ENCODE data around the gene ARHGAP8. TPM values are rescaled to one million over a fixed set of nuclear protein-coding genes. Genes with fewer than 3 reads are reported as not detected.

ARHGAP8 gene
- 24.8 and 28.3 TPM in 2 replicates for total RNA-seq (2014; rRNA removed; shearing (Covaris generic))

DNA sequence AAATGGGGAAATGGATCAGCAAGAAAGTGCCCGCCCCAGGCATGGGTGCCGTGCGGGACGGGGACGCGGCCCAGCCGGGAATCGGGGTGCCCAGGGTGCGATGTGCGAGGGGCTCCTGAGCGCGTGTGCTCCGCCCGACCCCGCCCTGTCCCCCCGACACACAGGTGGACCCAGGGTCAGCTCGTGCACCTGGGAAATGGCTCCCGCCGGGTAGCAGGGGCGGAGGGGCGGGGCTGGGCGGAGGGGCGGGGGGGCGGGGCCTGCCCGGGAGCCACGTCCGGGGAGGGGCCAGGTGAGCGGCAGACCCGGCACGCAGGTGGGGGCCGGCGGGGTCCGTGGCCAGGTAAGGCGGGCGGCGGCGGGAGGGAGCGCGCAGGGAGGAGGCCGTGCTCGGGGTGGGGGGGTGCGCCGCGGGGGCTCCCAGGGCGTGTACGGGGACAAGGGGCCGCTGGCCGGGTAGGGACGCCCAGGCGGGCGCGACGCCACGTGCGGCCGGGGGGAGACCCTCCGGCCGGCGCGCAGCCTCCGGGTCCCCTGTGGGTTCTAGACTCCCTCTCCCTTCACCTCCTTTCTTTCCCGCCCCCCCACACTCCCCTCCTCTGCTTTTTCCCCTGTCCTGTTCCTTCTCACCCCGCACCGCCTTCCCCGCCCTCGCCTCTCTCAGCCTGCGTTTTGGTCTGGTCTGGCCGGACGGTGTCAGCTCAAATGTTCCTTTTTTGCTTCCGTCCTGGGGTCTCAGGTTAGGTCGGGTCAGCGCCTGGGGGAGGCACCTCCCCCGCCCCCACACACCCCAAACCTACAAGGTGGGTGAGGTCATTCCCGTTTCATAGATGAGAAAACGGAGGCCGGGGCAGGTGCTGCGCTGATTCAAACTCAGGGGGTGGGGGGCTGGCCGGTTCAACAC is at the start of gene ARHGAP8:
TSS of gene ARHGAP8 (plus strand) at position 291 of the 904 bp plus-strand sequence. CDS start 33,953 bp downstream, outside the sequence.
- Histone ChIP-seq H3K27me3 (ENCODE audit: control insufficient read depth, insufficient read depth, low read length) (peaks cover 11% of the 10 kb centered on the region; the same call in 1 of the 2 replicates), H3K36me3 (replicated peaks; ENCODE audit: control insufficient read depth, insufficient read depth, low read length) (no peaks in the 10 kb centered on the region), H3K4me3 (ENCODE audit: insufficient read depth, low read depth, low read length) (peak within 1 kb of the TSS; percentile 65)
- DNase-seq, result peak; percentile 98

DNA sequence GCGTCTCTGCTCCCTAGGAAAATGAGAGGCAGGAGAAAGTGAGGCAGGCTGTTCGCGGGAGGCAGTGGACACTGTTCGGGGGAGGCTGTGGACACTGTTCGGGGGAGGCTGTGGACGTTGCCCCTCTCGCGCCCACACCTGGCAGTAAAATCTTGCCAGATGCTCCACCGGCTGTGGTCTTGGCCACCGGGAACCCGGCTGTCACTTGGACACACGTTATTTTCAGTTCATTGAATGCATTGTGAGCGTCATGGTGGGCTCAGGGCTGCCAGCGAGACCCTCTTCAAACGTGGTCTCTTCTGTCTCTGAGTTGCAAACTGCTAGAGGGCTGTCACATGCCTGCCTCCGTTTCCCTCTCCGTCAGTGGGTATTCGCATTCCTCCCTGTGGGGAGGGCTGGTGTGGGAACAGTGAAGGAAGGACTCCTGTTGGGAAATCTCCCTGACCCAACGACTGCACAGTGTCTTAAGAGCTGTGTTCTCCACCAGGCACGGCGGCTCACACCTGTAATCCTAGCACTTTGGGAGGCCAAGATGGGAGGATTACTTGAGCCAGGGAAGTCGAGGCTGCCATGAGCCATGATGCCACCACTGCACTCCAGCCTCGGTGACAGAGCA is 49.0 kb upstream of the ARHGAP8 start:
- DNase-seq, result no peak
- Histone ChIP-seq H3K4me3 (ENCODE audit: insufficient read depth, low read depth, low read length) (peak overlapping the region; percentile 54; the same call in 1 of the 2 replicates), H3K36me3 (replicated peaks; ENCODE audit: control insufficient read depth, insufficient read depth, low read length) (no peaks in the 10 kb centered on the region), H3K27me3 (ENCODE audit: control insufficient read depth, insufficient read depth, low read length) (peaks cover 24% of the 10 kb centered on the region)

DNA sequence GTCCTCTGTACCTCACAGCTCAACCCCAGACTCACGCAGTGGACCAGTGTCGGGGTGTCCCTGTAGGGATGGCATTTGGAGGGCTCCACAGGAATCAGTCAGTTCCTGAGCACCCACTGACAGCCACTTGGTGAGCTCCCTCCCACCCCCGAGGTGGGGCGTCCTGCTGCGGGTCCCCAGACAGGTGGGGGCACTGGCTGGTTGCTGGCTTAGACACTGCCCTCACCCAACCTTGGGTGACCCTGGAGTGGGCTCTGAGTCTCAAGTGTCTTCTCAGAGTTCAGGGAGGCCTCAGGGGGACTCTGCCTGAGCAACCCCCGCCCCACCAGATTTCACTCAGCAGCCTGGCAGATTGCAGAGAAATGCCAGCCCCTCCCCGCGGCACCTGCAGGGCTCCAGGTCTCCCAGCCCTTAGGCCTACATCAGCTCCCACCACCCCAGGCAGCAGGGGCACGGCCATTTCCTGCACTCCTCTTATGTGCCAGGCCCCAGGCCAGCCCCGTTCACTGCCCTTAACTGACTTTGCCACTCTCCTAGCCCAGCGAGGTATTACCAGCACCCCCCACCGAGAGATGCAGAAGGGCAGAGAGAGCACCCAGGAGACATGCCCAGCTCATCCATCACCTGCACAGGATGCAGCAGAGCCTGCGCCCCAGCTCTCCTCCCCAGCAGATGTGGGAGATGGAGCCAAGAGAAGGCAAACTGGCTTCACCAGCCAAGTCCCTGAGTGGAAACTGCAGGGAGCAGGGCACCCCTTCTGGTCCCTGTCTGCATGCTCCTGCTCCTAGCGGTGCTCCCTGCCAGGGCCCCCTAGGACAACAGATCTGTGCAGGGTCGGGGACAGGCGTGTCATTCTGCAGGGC is 48.0 kb upstream of the ARHGAP8 start:
- no peak for DNase-seq
- no peak overlapping the region for H3K4me3 ChIP-seq (ENCODE audit: insufficient read depth, low read depth, low read length)
- no peaks in the 10 kb centered on the region for H3K36me3 ChIP-seq (replicated peaks; ENCODE audit: control insufficient read depth, insufficient read depth, low read length)
- peaks cover 24% of the 10 kb centered on the region for H3K27me3 ChIP-seq (ENCODE audit: control insufficient read depth, insufficient read depth, low read length)

DNA sequence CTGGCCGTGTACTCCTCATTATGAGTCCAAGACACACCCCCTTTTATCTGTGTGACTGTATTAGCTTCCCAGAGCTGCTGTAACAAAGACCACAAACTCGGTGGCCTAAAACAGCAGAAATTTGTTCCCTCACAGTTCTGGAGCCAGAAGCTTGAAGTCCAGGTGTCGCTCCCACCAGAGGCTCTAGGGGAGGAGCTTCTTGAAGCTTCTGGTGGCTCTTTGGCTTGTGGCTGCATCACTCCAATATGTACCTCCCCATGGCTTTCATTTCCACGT is 47.4 kb upstream of the ARHGAP8 start:
- H3K36me3 ChIP-seq (replicated peaks; ENCODE audit: control insufficient read depth, insufficient read depth, low read length), result no peaks in the 10 kb centered on the region
- H3K27me3 ChIP-seq (ENCODE audit: control insufficient read depth, insufficient read depth, low read length), result peaks cover 24% of the 10 kb centered on the region
- no peak for DNase-seq
- H3K4me3 ChIP-seq (ENCODE audit: insufficient read depth, low read depth, low read length), result no peak overlapping the region

DNA sequence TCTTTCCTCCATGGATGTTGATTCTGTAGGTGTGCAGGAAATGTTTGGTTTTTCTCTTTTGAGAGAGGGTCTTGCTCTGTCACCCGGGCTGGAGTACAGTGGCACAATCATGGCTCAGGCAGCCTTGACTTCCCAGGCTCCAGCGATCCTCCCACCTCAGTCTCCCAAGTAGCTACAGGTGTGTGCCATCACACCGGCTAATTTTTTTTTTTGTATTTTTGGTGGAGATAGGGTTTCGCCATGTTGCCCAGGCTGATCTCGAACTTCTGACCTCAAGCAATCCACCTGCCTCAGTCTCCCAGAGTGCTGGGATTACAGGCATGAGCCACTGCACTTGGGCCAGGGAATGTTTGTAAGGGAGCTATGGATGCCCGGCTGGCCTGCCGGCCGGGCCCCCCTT is 45.9 kb upstream of the ARHGAP8 start:
- DNase-seq, result no peak
- Histone ChIP-seq H3K27me3 (ENCODE audit: control insufficient read depth, insufficient read depth, low read length) (peaks cover 19% of the 10 kb centered on the region), H3K36me3 (replicated peaks; ENCODE audit: control insufficient read depth, insufficient read depth, low read length) (no peaks in the 10 kb centered on the region), H3K4me3 (ENCODE audit: insufficient read depth, low read depth, low read length) (no peak overlapping the region)

DNA sequence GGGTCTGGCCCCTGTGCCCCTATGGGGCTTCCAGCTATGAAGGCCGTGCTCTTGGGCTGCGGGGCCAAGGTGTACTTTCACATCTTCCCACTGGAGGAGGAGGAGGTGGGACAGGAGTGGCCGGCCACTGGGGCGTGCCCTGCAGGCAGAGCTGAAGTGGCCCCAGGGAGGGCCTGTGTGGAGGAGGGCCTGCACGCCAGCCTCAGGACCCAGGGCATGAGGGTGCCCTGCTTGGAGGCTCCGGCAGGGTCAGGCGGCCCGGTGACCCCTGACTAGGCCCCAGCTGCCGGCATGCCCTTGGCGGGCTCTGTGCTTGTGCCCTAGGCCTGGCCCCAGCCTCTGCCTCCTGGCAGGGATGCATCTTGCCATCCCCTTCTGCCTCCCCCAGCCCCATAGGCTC is 45.2 kb upstream of the ARHGAP8 start:
- no peak overlapping the region for H3K4me3 ChIP-seq (ENCODE audit: insufficient read depth, low read depth, low read length)
- no peak for DNase-seq
- no peaks in the 10 kb centered on the region for H3K36me3 ChIP-seq (replicated peaks; ENCODE audit: control insufficient read depth, insufficient read depth, low read length)
- peaks cover 17% of the 10 kb centered on the region for H3K27me3 ChIP-seq (ENCODE audit: control insufficient read depth, insufficient read depth, low read length)

DNA sequence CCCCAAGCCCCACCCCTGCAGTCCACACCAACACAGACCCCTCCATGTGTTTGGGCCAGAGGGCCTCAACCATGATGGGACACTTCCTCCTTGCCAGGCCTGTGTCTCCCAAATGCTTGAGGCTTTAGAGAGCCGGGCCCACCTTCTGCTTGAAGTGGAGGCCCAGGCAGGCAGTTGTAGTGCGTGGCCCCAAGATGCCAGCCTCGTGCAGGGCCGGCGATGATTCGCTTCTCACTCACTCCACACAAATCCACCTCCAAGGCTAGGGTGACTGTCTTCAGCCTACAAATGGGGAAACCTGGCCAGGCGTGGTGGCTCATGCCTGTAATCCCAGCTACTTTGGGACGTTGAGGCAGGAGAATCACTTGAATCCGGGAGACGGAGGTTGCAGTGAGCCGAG is 44.6 kb upstream of the ARHGAP8 start:
- no peaks in the 10 kb centered on the region for H3K36me3 ChIP-seq (replicated peaks; ENCODE audit: control insufficient read depth, insufficient read depth, low read length)
- H3K27me3 ChIP-seq (ENCODE audit: control insufficient read depth, insufficient read depth, low read length), result peaks cover 12% of the 10 kb centered on the region
- H3K4me3 ChIP-seq (ENCODE audit: insufficient read depth, low read depth, low read length), result no peak overlapping the region
- DNase-seq, result no peak

DNA sequence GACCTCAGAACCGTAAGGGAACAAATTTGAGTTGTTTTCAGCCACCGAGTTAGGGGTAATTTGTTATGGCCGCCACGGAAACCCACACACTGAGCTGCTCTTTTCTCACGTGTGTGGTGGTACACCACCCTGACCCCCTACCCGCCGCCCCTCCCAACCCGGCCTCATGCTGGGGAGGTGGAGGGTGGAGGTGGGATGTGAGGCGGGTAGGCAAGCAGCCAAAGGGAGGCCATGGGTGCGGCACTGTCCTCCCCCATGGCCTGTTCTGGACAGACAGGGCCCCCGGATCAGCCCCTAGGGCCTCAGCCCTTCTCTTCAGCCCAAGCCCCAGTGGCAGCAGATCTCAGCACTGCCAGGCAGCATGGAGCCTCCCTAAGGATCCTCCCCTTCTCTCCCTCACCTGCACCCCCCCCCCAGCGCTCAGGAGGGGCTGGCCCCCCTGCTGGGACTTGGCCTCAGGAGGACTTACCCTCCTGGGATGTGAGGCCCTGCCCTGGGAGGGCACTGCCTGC is 42.4 kb upstream of the ARHGAP8 start:
- no peaks in the 10 kb centered on the region for H3K36me3 ChIP-seq (replicated peaks; ENCODE audit: control insufficient read depth, insufficient read depth, low read length)
- DNase-seq, result peak; percentile 69
- H3K27me3 ChIP-seq (ENCODE audit: control insufficient read depth, insufficient read depth, low read length), result no peaks in the 10 kb centered on the region
- no peak overlapping the region for H3K4me3 ChIP-seq (ENCODE audit: insufficient read depth, low read depth, low read length)

DNA sequence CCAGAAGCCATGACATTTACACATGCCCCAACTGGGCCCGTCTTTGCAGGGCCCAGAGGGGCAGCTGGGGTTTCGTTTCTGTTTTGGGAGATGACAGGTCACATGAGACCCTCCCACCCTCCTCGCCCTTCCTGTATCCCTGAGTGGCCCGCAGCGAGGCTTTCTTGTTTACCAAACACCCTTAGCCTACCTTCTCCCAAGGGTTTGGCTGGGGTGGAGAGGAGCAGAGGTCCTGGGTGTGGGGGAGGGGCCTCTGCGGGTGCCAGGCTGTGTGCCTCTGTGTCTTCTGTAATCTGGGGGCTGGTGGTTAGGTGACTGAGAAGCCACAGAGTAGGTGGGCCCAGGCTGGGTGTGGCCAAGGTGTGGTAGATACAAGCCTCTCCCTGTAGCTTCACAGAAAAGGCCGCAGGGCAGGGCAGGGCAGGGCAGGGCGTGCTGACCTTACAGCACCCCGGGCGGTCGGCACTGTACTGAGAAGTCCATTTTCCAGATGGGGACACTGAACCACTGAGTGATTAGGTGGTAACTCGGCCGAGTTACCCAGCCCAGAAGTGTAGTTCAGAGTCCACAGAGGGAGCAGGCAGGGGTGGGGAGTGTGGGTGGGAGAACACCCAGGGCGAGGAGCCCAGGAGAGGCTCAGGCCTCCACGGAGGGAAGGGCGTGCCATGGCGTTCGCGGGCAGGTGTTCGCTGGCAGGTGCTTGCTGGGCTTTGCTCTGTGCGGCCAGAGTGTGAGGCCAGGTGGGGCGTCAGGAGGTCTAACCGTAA is 41.7 kb upstream of the ARHGAP8 start:
- no peak overlapping the region for H3K4me3 ChIP-seq (ENCODE audit: insufficient read depth, low read depth, low read length)
- DNase-seq, result no peak

DNA sequence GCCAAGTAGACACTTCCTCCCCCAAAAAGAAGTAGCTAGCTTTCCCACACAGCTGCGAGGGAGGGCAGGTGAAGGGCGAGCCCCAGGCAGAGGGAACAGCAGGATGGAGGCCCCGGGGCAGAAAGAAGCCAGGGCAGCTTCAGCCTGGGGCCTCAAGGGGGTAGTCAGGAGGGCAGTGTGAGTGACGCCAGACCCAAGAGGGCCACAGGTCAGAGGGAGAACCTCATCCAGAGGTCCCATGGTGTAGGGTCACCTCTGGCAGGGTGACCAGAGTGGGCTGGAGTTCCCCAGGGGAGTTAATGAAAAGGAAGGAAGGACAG is 41.2 kb upstream of the ARHGAP8 start:
- Histone ChIP-seq H3K36me3 (replicated peaks; ENCODE audit: control insufficient read depth, insufficient read depth, low read length) (no peaks in the 10 kb centered on the region), H3K27me3 (ENCODE audit: control insufficient read depth, insufficient read depth, low read length) (no peaks in the 10 kb centered on the region), H3K4me3 (ENCODE audit: insufficient read depth, low read depth, low read length) (no peak overlapping the region)
- peak; percentile 69 for DNase-seq

More for the DNA sequence above, 41.7 kb upstream of the ARHGAP8 start:
- Histone ChIP-seq H3K36me3 (replicated peaks; ENCODE audit: control insufficient read depth, insufficient read depth, low read length) (no peaks in the 10 kb centered on the region), H3K27me3 (ENCODE audit: control insufficient read depth, insufficient read depth, low read length) (no peaks in the 10 kb centered on the region)

DNA sequence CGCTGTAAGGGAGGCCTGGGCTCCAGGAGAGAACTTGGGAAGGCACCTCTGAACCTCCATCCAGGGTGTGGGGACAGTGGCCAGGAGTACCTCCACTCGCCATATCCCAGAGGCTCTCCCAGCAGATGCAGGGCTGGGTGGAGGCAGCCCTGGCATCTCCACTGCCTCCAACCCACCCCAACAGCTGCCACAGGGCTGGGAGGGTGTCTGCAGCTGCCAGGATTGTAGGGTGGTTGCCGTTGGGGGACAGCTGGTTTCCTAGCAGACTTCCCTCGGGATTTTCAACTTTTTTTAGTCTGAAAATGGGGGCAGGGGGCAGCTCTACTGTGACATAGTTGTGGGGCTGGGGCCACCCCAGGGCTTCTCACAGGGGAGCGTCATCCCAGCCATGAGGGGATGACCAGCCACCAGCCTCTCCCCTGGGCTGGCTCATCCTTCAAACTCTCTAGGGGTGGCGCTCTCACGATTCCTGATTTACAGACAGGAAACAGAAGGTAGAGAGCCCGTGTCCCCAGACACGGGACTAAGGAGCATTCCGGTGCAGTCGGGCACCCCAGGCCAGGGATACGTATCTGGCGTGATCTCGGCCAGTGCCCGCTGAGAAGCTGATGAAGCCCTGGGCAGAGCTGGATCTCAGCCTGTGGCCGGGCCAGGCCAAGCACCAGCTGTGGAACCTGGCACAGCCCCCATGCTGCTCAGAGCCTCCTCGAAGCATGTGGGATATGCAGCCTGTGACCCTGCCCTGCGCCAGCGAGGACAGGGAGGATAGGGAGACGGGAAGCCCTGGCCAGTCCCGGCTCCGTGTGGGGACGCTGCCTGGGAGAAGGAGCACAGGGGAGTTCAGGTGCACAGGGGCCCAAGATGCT is 40.5 kb upstream of the ARHGAP8 start:
- H3K4me3 ChIP-seq (ENCODE audit: insufficient read depth, low read depth, low read length), result no peak overlapping the region
- no peaks in the 10 kb centered on the region for H3K36me3 ChIP-seq (replicated peaks; ENCODE audit: control insufficient read depth, insufficient read depth, low read length)
- no peaks in the 10 kb centered on the region for H3K27me3 ChIP-seq (ENCODE audit: control insufficient read depth, insufficient read depth, low read length)
- DNase-seq, result no peak

DNA sequence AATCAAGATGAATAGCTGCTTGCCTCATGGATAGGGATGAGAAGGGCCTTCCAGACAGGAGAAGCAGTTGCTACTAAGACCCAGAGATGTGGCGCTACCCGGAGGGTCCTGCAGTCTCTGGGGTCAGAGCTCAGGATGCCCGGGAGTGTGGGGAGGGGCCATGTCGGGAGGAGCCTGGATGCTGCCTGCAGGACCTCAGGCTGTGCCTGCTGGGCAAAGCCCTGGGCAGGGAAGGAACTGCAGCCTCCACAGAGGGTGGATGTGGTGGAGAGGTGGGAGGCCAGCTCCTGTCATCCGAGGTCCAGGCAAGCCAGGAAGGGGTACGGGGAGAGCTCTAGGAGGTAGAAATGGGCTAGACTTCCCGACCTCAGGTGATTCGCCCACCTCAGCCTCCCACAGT is 39.4 kb upstream of the ARHGAP8 start:
- Histone ChIP-seq H3K4me3 (ENCODE audit: insufficient read depth, low read depth, low read length) (no peak overlapping the region), H3K36me3 (replicated peaks; ENCODE audit: control insufficient read depth, insufficient read depth, low read length) (no peaks in the 10 kb centered on the region), H3K27me3 (ENCODE audit: control insufficient read depth, insufficient read depth, low read length) (no peaks in the 10 kb centered on the region)
- DNase-seq, result no peak

DNA sequence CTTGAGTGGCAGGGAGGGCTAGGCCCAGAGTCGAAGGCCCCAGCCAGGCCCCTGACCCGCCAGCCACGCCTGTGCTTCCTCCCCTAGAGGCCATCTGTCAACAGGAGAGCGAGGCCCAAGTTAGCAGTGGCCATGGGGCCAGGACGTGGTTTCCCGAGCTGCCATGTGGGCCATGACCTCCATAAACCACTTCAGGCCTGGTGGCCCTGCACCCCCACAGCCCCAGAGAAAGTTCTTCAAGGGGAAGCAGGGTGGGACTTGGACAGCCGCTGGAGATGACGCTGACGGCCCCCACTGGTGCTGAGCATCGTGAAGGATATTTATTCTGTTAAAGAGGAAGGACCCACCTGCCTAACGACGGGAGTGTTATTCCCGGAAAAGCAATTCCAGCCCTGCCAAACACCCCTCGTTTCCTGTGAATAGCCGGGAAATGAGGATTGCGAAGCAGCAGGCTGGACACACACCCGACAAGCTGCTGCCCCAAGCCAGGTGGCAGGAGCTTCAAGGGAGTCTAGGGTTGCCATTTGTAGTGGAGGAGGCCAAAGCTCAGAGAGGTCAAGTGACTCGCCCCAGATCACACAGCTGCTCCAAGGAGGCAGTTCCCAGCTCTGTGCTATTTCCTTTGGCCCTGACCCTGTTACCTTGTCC is 37.5 kb upstream of the ARHGAP8 start:
- DNase-seq, result no peak
- H3K4me3 ChIP-seq (ENCODE audit: insufficient read depth, low read depth, low read length), result no peak overlapping the region
- no peaks in the 10 kb centered on the region for H3K27me3 ChIP-seq (ENCODE audit: control insufficient read depth, insufficient read depth, low read length)
- no peaks in the 10 kb centered on the region for H3K36me3 ChIP-seq (replicated peaks; ENCODE audit: control insufficient read depth, insufficient read depth, low read length)
